GM18526 (cell line): Measurements from ENCODE around the gene ANKRD44.

Experiments used
- POLR2A ChIP-seq: IDR thresholded peaks from 3 replicates; pipeline ENCODE4 v1.6.1; 2011; ENCODE audit not compliant: insufficient read length; ENCODE audit errors: extremely low read depth

ANKRD44 gene

DNA sequence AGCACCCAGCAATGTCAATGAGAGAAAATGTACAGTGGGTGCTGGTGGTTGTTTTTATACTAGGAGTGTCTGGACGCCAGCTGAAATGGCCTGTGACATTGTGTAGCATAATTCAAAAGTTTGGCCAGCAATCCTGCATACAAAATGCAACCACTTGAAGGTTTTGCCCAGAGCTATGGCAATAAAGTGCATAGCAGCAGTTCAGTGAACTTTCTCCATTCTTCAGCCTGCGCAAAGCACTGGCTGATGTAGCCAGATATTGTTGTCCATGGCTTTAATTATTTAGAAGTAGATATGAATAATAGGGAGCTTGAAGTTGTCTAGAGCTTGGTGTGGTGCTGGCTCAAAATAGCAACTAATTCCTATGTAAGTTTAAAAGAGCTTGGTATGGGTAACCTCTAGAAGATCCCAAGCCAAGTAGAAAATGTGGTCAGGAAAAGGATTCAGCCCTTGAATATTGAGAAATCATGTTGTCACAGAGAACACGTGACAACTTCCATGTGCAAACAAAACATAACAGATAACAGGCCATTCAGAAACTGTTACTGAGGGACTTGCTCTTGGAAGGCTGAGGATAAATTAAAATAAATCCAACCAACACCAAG, 350.7 kb downstream of the ANKRD44 start:
- TF ChIP-seq POLR2A, result no peak

GRCh38 chr2:196959281-196959680, 351.3 kb downstream of the ANKRD44 start:
- no peak for TF ChIP-seq POLR2A

DNA sequence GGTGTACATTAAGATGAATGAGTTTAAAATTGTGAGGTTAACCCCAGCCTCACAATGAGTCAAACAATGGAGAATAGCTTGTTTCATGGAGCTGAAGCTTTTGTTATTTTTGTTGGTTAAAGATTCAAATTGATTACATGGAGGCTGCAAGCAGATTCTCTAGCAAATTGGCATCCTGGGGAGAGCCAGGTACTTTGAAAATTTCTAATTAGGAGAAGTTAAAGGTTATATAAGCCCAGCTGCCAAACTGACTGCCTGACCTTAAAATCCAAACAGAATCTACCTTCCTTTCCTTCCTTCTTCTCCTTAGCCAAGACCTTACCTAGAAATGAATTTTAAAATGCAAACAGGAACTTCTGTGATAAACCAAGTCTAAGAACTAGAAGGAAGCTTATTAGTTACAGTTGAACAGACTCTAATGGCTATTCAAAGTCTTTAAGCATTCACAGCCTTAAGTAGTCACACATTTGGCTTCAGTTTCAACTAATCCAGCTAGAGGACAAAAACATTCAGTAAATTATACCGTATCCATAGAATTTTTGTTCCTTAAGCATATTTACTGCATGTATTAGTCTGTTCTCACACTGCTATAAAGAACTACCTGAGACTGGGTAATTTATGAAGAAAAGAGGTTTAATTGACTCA, 352.6 kb downstream of the ANKRD44 start:
- TF ChIP-seq POLR2A, result no peak

DNA sequence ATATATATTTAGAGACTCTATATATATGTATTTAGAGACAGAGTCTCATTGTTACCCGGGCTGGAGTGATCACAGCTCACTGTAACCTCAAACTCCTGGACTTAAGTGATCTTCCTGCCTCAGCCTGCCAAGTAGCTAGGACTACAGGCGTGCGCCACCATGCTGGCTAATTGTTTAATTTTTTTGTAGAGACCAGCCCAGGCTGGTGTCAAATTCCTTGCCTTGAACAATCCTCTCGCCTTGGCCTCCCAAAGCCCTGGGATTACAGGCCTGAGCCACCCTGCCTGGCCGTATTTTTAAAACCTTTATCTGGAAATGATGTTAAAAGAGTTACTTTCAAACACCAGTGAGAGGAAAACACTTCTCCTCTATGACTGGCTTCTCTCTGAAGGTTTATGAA, 353.1 kb downstream of the ANKRD44 start:
- TF ChIP-seq POLR2A, result no peak

DNA sequence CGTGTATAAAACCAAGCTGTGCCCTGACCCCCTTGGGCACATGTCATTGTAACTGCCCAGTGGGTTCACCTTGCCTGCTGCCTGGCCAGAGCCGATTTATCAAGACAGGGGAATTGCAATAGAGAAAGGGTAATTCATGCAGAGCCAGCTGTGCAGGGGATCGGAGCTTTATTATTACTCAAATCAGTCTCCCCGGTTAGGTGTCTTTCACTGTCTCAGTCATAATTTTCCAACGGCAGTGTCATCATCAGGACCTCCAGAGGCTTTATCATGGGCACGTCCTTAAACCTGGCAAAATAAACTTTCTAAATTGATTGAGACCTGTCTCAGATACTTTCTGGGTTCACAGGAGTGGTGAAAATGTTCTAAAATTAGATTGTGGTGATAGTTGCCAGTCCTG, 354.5 kb downstream of the ANKRD44 start:
- TF ChIP-seq POLR2A, result no peak

DNA sequence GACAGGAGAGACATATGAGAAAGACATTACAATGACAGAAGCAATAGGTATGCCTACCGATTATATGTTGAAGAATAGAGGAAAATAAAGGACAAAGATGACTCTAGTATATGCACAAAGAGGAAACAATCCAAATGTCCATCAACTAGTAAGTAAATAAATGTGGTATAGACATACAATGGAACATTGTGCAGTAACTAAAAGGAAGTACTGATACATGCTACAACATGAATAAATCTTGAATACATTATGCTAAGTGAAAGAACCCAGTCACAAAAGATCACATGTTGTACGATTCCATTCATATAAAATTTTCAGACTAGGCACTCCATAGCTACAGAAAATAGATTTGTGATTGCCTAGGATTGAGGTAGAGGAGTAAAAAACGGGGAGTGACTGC, 355.5 kb downstream of the ANKRD44 start:
- TF ChIP-seq POLR2A, result no peak

GRCh38 chr2:196954001-196954400, 356.6 kb downstream of the ANKRD44 start:
- no peak for TF ChIP-seq POLR2A

DNA sequence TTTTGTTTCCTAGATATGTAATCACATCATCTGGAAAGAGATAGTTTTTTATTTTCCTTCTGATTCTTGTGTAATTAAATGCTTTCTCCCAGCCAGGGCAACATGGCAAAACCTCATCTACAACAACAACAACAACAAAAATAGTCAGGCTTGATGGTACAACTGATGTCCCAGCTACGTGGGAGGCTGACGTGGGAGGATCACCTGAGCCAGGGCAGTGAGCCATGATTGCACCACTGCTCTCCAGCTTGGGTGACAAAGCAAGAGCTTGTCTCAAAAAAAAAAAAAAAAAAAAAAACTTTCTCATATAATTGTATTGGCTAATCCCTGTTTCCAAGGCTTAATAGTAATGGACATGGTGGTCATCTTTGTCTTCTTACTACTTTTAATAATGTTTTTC, 357.6 kb downstream of the ANKRD44 start:
- TF ChIP-seq POLR2A, result no peak

DNA sequence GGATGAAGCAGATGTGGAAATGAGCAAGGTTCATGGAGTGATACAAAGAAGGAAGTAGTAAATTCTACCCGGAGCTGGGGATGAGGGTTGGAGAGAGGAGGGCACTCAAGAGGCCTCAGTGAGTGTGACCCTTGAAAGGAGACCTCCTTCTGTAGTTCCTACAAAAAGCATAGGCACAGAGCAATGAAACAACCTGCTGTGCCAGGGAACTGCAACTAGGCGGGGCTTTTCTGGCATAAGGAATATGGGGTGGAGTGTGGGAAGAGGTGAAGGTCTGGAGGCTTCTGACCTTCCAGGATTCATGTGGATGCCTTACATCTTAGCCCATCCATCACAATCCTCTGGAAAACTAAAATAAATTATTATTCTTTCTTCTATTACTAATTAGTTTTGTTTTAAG, 358.6 kb downstream of the ANKRD44 start:
- no peak for TF ChIP-seq POLR2A

DNA sequence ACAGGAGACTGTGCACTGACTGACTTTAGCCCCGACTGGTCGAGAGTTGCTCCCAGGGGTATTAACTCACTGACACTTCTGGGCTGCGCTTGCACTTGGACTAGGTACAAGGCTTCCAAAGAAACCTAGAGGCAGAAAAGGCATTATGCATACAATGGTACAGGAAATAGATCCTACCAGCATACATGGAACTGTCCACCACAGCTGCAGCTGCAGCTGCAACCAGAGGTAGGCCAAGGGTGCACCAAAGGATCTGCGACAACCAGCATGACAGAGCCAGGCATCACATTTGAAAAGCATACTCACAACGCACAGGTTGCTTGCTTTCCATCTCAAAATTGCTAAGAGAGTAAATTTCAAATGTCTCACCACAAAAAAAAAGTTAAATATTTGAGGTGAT, 361.5 kb downstream of the ANKRD44 start:
- TF ChIP-seq POLR2A, result no peak

GRCh38 chr2:196944570-196944969, 366.0 kb downstream of the ANKRD44 start:
- no peak for TF ChIP-seq POLR2A

DNA sequence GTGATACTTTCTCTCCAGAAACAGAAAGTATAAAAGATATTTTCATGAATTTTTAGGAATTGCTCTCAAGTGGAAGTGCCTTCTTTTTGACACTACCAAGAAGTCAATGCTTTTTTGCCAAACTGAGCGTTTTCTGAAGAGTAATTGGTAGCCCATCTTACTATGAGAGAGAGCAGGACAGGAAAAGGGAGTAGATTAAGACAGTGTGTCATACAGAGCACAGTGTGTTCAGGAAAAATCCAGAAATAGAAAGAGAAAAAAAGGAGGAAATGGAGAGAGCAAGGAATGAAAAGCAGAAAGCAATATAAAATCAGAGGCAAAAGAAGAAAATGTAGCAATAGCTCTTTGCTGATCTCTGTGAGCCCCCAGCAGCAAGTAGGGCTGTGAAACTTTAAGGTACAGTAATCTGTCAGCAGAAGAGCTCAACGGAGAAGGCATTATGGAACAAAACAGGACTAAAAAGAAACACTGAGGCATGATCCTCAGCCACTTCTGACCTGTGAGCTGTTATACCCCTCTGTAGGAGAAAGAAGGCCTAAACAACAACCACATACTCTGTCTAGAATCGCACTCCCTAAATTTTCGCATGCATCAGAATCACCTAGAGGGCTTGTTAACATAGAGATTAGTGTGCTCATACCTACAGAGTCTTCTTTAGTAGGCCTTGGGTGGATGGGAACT, 369.0 kb downstream of the ANKRD44 start:
- TF ChIP-seq POLR2A, result no peak

- TF ChIP-seq POLR2A, result no peak
Measured at GRCh38 chr2:196939371-196939770, 371.2 kb downstream of the ANKRD44 start.
